HG03135 (cell line): ENCODE results near the gene TEX29.

ENCODE experiments used
- ATAC-seq: cut with Tn5 transposase; IDR thresholded peaks from one replicate; pipeline ENCODE4 v1.9.1; 2021; ENCODE audit warnings: mild to moderate bottlenecking, moderate library complexity; ENCODE audit not compliant: unreplicated experiment

The TEX29 gene

DNA sequence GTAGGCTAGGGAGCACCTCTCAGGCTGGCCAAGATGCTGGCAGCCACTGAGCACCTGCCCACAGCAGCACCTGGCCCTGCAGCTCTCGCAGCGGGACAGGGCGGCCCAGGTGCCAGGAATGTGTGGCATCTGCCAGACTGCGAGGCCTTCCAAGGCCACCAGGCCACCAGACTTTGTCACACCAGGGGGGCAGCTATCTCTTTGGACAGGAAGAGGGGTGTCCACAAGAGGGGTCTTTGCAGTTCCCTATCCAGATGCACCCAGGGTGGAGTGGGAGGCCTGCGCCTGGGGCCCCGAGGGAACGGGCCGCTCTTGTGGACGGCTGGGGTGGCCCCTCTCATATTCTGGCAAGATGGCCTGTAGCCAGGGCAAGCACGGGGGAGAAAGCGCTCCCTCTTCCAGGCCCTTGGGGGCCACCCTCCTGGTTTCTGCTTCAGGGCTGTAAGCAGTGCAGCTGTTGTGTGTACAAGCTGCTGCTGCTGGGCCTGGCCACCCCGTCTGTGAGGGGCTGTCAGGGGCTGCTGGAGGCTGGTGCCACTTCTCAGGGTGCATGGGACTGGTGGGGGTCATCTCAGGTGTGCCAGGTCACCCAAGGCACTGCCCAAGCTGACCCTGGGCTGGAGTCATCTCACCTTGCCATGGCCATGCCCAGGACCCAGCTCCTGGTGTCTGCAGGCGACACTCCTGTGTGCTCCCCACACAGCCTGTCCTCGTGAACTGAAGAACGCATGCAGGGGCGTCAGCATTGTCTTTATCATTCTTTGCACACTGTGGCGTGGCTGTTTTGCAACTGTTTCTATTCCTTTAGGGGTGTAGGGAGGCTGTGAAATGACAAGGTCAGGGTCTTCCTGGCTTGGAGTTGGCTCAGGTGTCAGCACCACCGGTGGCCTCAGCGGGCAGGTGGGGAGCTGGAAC lies 1.8 kb downstream of the TEX29 start:
- ATAC-seq: no peak

DNA sequence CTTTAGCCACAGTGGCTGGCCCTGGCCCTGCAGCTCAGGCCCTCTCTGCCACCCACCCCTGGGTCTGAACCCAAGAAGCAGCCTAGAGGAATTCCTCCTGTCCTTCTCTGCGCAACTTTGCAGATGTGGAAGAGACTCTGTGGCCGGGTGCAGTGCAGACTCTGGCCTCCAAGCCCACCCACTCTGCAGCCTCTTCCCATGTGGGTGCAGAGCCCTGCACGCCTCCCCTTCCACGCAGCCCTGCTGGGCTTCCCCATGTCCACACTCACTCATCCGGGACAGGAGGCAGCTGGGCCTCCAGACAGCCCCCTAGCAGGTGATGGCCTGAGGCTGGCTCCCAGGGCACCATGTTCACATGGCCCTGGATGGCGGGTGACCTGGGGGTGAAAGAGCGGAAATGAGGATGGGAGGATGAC lies 2.5 kb downstream of the TEX29 start:
- ATAC-seq: no peak

DNA sequence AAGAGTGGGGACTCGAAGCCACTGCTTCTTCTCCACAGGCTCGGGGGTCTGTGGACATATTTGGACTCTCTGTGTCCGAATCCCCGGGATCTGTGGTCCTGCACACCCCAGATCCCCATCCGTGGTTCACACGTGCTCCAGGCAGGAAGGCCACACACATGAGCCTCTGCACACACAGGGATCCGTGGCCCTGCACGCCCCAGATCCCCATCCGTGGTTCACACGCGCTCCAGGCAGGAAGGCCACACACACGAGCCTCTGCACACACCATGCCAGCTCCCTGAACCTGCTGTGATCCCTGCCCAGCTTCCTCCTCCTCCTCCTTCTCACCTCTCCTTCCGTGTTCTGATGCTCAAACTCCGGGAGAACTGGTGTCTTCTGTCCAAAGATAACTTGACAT lies 3.1 kb downstream of the TEX29 start:
- ATAC-seq: no peak

- no peak for ATAC-seq
Observed at GRCh38 chr13:111323950-111324651, 3.7 kb downstream of the TEX29 start.

GRCh38 chr13:111324736-111325135 lies 4.3 kb downstream of the TEX29 start:
- no peak for ATAC-seq

DNA sequence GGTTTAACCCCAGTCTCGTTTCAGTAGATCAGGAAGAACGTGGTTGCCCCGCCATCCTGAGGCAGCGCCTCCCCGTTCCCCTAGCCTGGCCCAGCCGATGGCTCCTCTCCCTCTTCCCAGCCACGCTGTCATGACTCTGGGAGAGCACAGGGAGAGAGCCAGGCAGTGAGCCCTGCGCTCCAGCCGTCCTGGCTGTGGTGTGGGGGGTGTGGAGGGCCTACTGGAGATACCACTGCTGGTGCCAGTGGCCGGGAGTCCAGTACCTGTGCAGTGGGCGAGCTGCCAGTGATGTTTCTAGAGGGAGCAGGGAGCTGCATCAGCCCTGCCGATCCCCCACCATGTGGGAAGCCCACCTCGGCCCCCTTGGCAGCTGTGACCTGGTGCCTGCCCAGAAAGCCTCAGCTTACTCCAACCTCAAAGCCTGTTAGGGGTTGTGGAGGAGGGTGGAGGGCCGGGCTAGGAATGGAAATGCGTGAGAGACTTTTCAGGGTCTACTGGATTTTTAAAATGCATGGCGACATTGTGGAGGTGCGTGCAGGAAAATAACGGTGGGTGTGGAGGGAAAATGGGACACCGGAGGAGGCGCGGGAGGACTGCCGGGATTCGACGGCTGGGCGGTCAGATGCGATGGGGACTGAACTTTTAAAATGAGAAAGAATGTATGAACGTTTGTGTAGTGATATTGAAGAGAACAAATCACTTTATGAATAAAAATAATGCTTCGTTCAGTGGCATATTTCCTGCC lies 4.9 kb downstream of the TEX29 start:
- no peak for ATAC-seq

DNA sequence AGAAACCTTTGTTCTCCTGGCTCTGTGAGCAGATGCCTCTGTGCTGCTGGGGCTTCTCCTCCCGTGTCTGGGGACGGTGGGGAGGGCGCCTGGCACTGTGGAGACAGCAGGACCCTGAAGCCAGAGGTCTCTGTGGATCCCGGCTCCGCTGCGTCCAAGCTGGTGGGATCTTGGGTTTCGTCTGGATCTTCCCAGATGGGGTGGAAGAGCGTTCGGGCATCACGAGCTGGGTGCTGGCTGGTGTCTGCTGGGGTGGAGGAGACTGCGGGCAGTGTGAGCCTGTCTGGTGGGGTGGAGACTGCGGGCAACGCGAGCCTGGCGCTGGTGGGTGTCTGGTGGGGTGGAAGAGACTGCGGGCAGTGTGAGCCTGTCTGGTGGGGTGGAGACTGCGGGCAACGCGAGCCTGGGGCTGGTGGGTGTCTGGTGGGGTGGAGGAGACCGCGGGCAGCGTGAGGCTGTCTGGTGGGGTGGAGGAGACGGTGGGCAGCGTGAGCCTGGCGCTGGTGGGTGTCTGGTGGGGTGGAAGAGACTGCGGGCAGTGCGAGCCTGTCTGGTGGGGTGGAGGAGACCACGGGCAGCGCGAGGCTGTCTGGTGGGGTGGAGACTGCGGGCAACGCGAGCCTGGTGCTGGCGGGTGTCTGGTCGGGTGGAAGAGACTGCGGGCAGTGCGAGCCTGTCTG lies 5.6 kb downstream of the TEX29 start:
- ATAC-seq: no peak

DNA sequence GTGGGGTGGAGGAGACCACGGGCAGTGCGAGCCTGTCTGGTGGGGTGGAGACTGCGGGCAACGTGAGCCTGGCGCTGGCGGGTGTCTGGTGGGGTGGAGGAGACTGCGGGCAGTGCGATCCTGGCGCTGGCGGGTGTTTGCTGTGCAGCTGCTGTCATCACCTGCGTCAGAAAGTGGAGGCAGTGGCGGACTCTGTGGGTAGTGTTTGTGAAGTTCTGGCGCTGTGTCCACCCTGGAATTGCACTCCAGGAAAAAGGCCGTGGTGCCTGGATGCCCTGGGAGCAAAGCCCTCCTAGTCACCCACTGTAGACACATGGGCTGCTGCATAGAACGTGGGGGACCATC lies 6.2 kb downstream of the TEX29 start:
- no peak for ATAC-seq

DNA sequence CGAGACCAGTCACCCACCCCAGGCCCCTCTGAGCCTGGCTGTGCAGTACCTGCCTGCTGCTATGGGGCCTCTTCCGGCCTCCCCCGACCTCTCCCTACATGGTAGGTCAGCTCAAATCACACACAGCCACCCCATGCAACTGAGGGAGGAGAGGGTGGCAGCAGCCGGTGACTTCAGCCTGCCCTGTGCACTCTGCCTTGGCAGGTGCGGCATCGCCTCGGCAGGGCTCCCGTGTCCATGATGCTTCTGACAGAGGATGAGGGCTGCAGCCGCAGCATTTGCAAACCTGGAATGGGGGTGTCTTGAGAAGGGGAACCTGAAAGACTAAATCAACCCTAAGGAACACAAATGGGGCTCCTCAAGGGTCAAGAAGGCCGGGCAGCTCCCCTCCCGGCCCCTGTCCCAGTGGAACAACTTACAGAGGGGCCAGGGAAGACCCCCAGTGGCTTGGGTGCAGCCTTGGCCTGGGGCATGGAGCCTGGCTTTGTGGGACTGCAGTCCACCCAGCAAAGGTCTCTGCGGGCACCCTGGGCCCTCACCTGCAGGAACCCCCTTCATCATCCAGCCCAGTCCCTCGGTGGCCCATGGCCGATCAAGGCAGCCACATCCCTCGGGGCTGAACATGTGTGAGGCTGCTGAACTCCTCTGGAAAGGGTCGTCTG lies 6.7 kb downstream of the TEX29 start:
- no peak for ATAC-seq

DNA sequence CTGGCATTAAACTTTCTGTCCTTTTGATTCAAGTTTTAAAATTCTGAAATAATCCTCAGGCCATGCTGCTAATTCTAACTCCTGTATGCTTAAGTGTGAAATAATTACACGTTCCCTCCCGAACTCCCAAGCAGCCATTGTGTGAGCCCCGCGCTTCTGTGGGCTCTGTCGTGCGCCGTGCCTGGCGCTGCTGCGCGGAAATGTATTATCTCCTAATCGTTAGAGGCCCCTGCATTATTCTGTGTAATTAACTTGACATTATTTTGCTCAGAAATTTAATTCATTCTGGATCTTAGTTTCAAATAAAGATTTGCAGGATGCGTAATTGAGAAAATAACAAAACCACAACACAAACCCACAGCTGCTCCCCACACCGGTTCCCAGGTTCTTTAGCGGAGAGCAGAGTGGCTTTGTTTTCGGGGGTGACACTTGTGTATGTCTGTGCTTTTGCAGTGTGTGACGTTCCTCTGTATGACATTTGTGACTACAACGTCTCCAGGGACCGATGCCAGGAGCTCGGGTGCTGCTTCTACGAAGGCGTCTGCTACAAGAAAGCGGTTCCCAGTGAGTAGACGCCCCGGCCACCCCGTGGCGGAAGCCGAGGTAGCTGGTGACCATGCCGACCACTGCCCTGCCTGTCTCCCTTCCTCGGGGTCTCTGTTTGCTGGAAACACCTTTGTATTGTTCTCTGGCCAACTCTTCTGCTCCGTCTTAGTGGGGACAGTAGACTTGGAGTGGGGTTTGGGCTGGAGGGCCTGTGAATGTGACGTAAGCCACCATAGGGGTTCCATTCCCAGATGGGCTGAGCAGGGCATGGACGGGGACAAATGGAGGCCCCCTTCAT lies 7.5 kb downstream of the TEX29 start:
- ATAC-seq: no peak

DNA sequence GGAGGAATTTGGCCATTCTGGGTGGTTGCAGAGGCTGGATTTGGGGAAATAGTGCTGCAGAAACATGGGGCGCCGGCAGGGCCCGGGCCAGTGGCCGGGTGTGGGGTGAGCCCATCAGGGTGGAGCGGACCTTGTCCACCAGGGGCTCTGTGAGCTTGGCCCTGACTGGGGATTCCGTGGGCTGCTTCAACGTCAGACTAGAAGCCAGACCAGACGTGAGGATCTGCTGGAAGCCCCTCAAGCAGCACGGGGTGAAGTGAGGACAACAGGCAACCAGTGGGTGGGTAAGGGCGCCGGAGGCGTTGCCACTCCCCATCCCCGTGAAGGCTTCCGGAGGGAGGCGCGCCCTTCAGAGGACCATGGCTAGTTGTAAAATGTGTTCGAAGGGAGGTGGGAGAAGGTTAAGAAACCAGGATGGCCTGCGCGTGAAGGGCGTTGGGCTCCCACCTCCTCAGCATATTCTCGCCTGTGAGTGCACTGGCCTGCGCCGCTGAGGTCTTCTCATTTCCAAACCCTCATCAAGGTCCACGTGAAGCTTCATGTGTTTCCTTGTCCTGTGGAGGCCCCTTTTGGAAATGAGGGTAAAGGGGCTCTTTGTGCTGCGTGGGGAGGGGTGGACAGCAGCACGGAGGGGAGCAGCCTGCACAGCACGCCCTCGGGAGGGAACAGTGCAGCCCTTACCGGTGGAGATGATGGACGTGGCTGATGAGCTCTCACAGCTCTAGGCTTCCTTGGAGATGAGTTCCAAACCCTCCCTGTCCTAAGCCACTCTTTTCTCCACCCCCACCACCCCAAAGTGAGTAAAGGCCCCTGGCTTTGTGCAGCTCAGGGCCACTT lies 8.3 kb downstream of the TEX29 start:
- ATAC-seq: no peak

DNA sequence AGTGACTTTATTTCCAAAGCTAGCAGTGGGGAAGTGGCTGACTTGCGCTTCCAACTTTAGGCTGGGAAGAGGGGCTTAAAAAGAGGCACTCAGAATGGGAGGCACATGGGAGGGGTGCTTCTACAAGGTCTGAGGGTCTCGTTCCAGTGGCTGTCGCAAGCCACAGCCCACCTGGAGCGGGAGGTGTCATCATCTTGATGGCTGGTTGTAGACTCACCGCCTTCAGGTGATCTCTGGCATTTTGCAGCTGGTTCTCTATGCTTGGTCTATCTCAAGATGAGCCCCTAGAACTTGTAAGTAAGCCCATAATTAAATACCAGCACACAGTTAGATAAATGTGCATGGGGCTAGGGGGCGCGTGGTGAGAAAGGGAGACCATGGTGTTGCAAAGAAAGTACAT lies 9.2 kb downstream of the TEX29 start:
- ATAC-seq: no peak

DNA sequence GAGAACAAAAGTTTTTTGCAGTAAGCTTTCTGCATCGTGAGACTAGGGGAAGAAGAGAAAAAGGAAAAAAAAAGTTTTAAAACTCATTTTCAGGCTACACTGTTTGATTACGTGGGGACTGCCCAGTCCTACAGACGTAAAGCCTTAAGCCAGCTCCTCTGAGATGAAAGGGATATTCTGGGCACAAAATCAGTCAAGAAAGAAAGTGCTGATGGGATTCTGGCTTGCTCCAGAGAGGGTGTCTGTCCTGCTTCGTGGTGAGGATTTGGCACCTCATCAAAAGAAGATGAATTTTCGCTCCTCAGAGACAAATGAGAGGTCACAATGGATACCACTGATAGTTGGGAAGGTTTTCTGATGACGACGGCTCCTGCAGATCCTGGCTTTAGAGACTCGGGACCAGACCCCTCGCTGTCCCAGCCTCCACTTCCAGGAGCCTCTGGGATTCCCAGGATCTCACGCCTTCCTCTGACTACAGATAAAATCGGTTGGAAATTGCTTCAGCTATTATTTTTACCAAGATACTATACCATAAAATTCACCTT lies 9.7 kb downstream of the TEX29 start:
- no peak for ATAC-seq

DNA sequence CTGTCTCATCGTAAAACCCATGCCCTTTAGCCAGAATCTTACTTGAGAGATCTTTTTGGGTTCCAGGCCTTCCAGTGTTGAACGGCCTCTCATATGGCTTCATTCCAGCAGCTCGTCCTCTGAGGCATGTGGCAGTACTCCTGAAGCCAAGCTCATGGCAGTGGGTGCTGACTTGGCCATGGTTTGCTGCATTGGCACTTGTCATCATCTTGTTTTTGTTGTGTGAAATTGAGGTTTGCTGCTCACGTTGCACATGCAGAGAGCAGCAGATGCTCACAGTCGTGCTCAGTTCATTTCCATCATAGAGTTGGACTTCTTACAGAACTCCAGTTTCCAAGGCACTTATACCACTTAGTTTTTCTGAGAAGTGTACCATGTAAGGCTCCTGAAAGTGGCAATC lies 14.9 kb downstream of the TEX29 start:
- no peak for ATAC-seq

GRCh38 chr13:111336666-111337065 lies 16.2 kb downstream of the TEX29 start:
- ATAC-seq: no peak

DNA sequence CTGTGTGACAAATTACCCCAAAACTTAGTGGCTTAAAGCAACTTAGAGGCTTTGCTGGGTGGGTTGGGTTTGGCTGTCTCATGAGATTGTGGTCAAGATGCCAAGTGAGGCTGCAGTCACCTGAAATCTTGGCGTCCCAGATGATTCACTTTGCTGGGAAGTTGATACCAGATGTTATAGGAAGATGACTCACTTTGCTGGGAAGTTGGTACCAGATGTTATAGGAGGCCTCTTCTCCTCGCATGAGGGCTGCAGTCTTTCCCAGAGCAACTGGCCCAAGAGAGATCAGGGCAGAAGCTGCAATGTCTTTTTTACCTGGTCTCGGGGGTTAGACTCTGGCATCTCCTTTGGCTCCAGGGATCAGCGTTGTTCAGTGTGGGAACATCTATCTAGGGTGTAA lies 16.8 kb downstream of the TEX29 start:
- ATAC-seq: no peak

GRCh38 chr13:111337741-111338140 lies 17.3 kb downstream of the TEX29 start:
- no peak for ATAC-seq

GRCh38 chr13:111338841-111339240 lies 18.4 kb downstream of the TEX29 start:
- ATAC-seq: no peak
